SH-SY5Y (cell line): Measurements from ENCODE around the gene RIN2.

ENCODE experiments used
- GATA2 ChIP-seq: IDR thresholded peaks from 2 replicates; pipeline ENCODE4 v1.6.1; 2011; ENCODE audit warnings: mild to moderate bottlenecking, low read depth, low read length
- GATA3 ChIP-seq: IDR thresholded peaks from 2 replicates; pipeline ENCODE4 v1.6.1; 2011; ENCODE audit warnings: low read depth, mild to moderate bottlenecking, low read length, moderate library complexity

DNA sequence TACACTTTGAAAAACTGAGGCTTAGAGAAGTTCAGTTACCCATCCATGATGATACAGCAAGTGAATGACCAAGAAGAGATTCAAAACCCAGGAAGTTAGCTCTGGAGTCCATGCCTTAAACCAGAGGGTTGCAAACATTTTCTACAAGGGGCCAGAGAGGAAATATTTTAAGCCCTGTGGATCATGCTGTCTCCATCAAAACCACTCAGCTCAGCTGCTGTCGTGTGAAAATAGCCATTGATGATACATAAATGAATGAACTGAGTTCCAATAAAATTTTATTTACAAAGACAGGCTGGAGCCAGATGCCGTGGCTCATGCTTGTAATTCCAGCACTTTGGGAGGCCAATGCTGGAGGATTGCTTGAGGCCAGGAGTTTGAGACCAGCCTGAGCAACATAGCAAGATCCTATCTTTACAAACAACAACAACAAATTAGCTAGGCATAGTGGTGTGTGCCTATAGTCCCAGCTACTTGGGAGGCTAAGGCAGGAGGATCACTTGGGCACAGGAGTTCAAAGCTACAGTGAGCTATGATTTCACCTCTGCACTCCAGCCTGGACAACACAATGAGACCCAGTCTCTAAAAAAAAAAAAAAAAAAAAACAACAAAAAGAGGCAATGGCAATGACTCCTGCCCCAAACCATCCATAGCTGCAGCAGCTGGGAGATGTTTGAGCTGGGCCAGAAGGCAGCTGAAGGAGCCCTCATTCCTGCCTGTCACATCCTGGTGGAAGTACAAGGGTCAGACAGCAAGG lies 44.1 kb upstream of the RIN2 start:
- TF ChIP-seq GATA2 (no peak), GATA3 (no peak)
